ENCODE results near the gene CACNB3. TPM values are rescaled to one million over a fixed set of nuclear protein-coding genes. Genes with fewer than 3 reads are reported as not detected.

Gene CACNB3
- total RNA-seq, 1 donor from 2014 or later = 40.5 TPM

DNA sequence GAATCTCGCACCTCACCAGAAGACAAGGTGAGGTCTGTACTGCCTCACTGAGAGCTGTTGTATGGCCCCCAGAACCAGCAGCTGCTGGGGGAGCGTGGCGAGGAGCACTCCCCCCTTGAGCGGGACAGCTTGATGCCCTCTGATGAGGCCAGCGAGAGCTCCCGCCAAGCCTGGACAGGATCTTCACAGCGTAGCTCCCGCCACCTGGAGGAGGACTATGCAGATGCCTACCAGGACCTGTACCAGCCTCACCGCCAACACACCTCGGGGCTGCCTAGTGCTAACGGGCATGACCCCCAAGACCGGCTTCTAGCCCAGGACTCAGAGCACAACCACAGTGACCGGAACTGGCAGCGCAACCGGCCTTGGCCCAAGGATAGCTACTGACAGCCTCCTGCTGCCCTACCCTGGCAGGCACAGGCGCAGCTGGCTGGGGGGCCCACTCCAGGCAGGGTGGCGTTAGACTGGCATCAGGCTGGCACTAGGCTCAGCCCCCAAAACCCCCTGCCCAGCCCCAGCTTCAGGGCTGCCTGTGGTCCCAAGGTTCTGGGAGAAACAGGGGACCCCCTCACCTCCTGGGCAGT, 9.3 kb downstream of the CACNB3 start:
- H3K27me3 Mint-ChIP-seq (ENCODE audit: low read depth, unreplicated experiment) = peaks cover under 1% of the 10 kb centered on the region
- no peaks in the 10 kb centered on the region for H3K9me3 Mint-ChIP-seq (ENCODE audit: unreplicated experiment)
- H3K4me3 ChIP-seq (ENCODE audit: insufficient read depth, low read depth, low read length) = no peak overlapping the region
- H3K36me3 Mint-ChIP-seq (ENCODE audit: low read depth, unreplicated experiment) = peaks cover 47% of the 10 kb centered on the region
- H3K79me2 ChIP-seq (ENCODE audit: insufficient read depth, low read length) = no peaks in the 10 kb centered on the region
- H3K4me1 ChIP-seq (ENCODE audit: insufficient read depth, low read length) = no peaks in the 10 kb centered on the region
- H3K4me2 ChIP-seq (ENCODE audit: low read length) = no peak overlapping the region
- peaks cover 54% of the 10 kb centered on the region for H4K20me1 ChIP-seq (ENCODE audit: insufficient read depth, low read length)
- DNase-seq (ENCODE audit: low read depth) = no peak
- no peak overlapping the region for H3K27ac Mint-ChIP-seq (ENCODE audit: unreplicated experiment)
- H3K36me3 ChIP-seq (ENCODE audit: insufficient read depth, low read length) = peaks cover 33% of the 10 kb centered on the region
- H3K4me1 Mint-ChIP-seq (ENCODE audit: low read depth, unreplicated experiment) = no peaks in the 10 kb centered on the region
- H2AFZ ChIP-seq (ENCODE audit: low read depth, low read length) = no peak overlapping the region
- no peak for FAIRE-seq
- H3K9ac ChIP-seq (ENCODE audit: low read length) = no peak overlapping the region
- no peaks in the 10 kb centered on the region for H3K9me3 ChIP-seq (ENCODE audit: insufficient read depth, low read depth, low read length)
- no peaks in the 10 kb centered on the region for H3K27me3 ChIP-seq (ENCODE audit: insufficient read depth, low read length)
- no peak overlapping the region for H3K4me3 Mint-ChIP-seq (ENCODE audit: unreplicated experiment)
- no peak overlapping the region for H3K27ac ChIP-seq (ENCODE audit: low read depth, low read length)
- no peak for TF ChIP-seq EZH2 (IDR thresholded peaks at IDR 0.05; ENCODE audit: insufficient read depth, low read length)
- TF ChIP-seq, protein P1, sequence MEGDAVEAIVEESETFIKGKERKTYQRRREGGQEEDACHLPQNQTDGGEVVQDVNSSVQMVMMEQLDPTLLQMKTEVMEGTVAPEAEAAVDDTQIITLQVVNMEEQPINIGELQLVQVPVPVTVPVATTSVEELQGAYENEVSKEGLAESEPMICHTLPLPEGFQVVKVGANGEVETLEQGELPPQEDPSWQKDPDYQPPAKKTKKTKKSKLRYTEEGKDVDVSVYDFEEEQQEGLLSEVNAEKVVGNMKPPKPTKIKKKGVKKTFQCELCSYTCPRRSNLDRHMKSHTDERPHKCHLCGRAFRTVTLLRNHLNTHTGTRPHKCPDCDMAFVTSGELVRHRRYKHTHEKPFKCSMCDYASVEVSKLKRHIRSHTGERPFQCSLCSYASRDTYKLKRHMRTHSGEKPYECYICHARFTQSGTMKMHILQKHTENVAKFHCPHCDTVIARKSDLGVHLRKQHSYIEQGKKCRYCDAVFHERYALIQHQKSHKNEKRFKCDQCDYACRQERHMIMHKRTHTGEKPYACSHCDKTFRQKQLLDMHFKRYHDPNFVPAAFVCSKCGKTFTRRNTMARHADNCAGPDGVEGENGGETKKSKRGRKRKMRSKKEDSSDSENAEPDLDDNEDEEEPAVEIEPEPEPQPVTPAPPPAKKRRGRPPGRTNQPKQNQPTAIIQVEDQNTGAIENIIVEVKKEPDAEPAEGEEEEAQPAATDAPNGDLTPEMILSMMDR (IDR thresholded peaks at IDR 0.05; ENCODE audit: insufficient read depth, low read depth, low read length) = no peak

DNA sequence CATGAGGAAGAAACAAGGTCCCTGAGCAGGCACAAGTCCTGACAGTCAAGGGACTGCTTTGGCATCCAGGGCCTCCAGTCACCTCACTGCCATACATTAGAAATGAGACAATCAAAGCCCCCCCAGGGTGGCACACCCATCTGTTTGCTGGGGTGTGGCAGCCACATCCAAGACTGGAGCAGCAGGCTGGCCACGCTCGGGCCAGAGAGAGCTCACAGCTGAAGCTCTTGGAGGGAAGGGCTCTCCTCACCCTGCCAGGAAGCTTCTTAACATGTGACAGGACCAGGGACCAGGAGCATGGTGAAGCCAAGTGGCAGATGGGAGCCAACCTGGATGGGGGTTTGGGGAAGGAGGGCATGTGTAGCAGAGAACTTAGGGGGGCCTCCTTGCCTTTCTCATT, 10.0 kb downstream of the CACNB3 start:
- FAIRE-seq (no peak), DNase-seq (ENCODE audit: low read depth) (no peak)
- no peaks in the 10 kb centered on the region for H3K27me3 Mint-ChIP-seq (ENCODE audit: low read depth, unreplicated experiment)
- peaks cover 39% of the 10 kb centered on the region for H3K36me3 ChIP-seq (ENCODE audit: insufficient read depth, low read length)
- no peak overlapping the region for H3K4me2 ChIP-seq (ENCODE audit: low read length)
- no peak overlapping the region for H3K4me3 ChIP-seq (ENCODE audit: insufficient read depth, low read depth, low read length)
- H3K9ac ChIP-seq (ENCODE audit: low read length) = no peak overlapping the region
- no peak overlapping the region for H2AFZ ChIP-seq (ENCODE audit: low read depth, low read length)
- H3K27ac Mint-ChIP-seq (ENCODE audit: unreplicated experiment) = no peak overlapping the region
- H3K79me2 ChIP-seq (ENCODE audit: insufficient read depth, low read length) = no peaks in the 10 kb centered on the region
- TF ChIP-seq, protein P1 (IDR thresholded peaks at IDR 0.05; ENCODE audit: insufficient read depth, low read depth, low read length) = no peak
- H3K4me3 Mint-ChIP-seq (ENCODE audit: unreplicated experiment) = no peak overlapping the region
- no peaks in the 10 kb centered on the region for H3K9me3 Mint-ChIP-seq (ENCODE audit: unreplicated experiment)
- no peak overlapping the region for H3K27ac ChIP-seq (ENCODE audit: low read depth, low read length)
- H3K36me3 Mint-ChIP-seq (ENCODE audit: low read depth, unreplicated experiment) = peaks cover 49% of the 10 kb centered on the region
- peaks cover 49% of the 10 kb centered on the region for H4K20me1 ChIP-seq (ENCODE audit: insufficient read depth, low read length)
- H3K4me1 Mint-ChIP-seq (ENCODE audit: low read depth, unreplicated experiment) = no peaks in the 10 kb centered on the region
- H3K9me3 ChIP-seq (ENCODE audit: insufficient read depth, low read depth, low read length) = no peaks in the 10 kb centered on the region
- H3K4me1 ChIP-seq (ENCODE audit: insufficient read depth, low read length) = no peaks in the 10 kb centered on the region
- H3K27me3 ChIP-seq (ENCODE audit: insufficient read depth, low read length) = no peaks in the 10 kb centered on the region

DNA sequence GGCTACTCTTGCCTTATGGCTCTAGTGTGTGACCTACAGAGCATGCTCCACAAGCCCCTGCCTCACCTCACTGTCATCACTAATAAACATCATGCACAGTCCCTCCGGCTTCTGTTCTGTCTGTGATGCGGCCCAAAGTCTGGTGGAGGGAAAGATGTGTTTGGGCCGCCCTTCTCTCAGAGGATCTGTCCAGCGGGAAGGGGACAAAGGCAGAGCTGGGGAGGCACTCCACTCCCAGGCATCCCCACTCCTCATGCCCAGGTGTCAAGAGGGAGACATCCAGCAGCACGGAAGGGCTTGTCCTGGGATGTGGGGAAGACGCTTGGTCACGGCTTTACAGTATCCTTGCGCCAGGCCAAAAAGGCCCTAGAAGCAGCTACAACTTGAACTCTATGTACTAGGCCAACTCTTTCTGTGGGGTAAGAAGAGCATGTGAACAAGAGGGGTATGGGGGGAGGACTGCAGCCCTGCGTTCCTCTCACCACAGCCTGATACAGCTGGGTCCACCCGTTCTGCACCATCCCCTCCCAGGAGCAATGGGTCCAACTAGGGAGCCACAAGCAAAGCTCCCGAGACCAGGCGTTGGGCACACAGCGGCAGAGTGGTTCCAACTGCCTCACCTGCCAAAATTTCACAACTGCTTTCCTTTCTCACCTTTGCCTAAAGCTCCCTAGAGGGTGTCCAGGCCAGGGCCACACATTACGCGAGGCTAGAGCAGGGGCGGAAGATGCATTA, 10.7 kb downstream of the CACNB3 start:
- H3K79me2 ChIP-seq (ENCODE audit: insufficient read depth, low read length) = no peaks in the 10 kb centered on the region
- H3K9me3 ChIP-seq (ENCODE audit: insufficient read depth, low read depth, low read length) = no peaks in the 10 kb centered on the region
- H2AFZ ChIP-seq (ENCODE audit: low read depth, low read length) = no peak overlapping the region
- TF ChIP-seq EZH2 (IDR thresholded peaks at IDR 0.05; ENCODE audit: insufficient read depth, low read length) = no peak
- TF ChIP-seq, protein P1 (IDR thresholded peaks at IDR 0.05; ENCODE audit: insufficient read depth, low read depth, low read length) = no peak
- H3K27me3 ChIP-seq (ENCODE audit: insufficient read depth, low read length) = no peaks in the 10 kb centered on the region
- no peaks in the 10 kb centered on the region for H3K4me1 ChIP-seq (ENCODE audit: insufficient read depth, low read length)
- FAIRE-seq (no peak), DNase-seq (ENCODE audit: low read depth) (no peak)
- peaks cover 45% of the 10 kb centered on the region for H3K36me3 Mint-ChIP-seq (ENCODE audit: low read depth, unreplicated experiment)
- no peaks in the 10 kb centered on the region for H3K27me3 Mint-ChIP-seq (ENCODE audit: low read depth, unreplicated experiment)
- H3K27ac Mint-ChIP-seq (ENCODE audit: unreplicated experiment) = no peak overlapping the region
- H4K20me1 ChIP-seq (ENCODE audit: insufficient read depth, low read length) = peaks cover 46% of the 10 kb centered on the region
- no peak overlapping the region for H3K27ac ChIP-seq (ENCODE audit: low read depth, low read length)
- peaks cover 46% of the 10 kb centered on the region for H3K36me3 ChIP-seq (ENCODE audit: insufficient read depth, low read length)
- no peaks in the 10 kb centered on the region for H3K9me3 Mint-ChIP-seq (ENCODE audit: unreplicated experiment)
- no peak overlapping the region for H3K4me3 ChIP-seq (ENCODE audit: insufficient read depth, low read depth, low read length)
- H3K4me2 ChIP-seq (ENCODE audit: low read length) = no peak overlapping the region
- H3K4me3 Mint-ChIP-seq (ENCODE audit: unreplicated experiment) = no peak overlapping the region
- no peaks in the 10 kb centered on the region for H3K4me1 Mint-ChIP-seq (ENCODE audit: low read depth, unreplicated experiment)
- H3K9ac ChIP-seq (ENCODE audit: low read length) = no peak overlapping the region

All from astrocyte (in vitro differentiated cells and primary cell).